NCI-H524 (cell line): Measurements from ENCODE around the gene FLNB.

ENCODE experiments used
- DNase-seq, 2 experiments: peaks; one replicate each; lab custom pipeline; 2025; lab: John Stamatoyannopoulos, UW

FLNB gene

DNA sequence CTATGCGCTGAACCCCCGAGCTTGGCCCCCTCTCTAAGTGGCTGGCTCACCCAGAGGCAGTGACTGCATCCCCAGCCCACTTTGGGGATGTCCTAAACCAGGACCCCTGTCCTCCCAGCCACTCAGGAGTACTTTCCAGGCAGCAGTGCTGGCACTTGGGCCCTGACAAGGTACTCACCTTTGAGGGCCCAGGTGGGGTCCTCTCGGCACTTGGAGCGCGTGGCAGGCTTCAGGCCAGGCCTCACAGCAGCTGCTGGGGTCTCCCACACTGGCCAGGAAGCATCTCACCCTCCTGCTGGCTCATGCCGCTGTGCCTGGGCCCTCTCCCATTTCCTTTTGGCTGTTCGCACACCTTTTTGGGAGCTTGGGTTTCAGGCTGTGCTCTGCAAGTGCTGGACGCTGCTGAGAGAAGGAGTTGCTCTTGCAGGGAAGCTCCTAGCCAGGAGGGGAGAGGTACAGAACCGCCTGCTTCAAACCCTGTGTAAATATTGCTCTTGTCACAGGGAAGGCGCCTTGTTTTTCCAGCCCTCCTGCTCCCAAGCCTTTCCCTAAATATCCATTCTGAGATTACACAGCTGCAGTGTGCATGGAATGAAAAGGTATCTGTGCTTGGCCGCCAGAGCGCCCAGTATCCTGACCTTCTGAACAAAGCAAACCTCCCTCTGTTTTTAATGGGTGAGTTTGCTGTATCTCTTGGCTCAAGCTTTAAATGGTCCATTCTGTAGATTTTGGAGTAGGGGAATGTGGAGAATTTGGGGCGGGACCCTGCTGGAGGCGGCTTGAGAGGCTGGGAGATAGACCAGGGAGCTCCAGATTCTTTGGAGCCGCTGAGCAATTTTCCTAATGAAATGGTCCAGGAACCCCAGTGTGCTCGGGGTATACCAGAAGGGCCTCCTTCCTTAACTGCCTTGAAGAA is 156.9 kb downstream of the FLNB start:
- no peak for DNase-seq

GRCh38 chr3:58167431-58168351 is 159.5 kb downstream of the FLNB start:
- DNase-seq: peak in 1 of 2 experiments; percentile 34

DNA sequence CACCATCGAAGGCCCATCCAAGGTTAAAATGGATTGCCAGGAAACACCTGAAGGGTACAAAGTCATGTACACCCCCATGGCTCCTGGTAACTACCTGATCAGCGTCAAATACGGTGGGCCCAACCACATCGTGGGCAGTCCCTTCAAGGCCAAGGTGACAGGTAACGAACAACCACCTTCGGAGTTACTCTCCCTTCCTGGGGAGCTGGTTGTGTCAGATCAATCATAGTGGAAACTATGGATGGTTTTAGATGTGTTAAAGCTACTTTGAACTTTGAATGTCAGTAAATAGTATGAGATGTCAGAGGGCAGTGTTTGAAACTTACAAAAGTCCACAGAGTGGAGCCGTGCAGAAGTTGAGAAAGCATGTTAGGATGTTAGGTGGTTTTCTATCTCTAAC is 160.3 kb downstream of the FLNB start:
- DNase-seq: no peak

GRCh38 chr3:58169371-58169770 is 161.1 kb downstream of the FLNB start:
- no peak for DNase-seq

- no peak for DNase-seq
Measured at GRCh38 chr3:58170376-58170775, 162.2 kb downstream of the FLNB start.

DNA sequence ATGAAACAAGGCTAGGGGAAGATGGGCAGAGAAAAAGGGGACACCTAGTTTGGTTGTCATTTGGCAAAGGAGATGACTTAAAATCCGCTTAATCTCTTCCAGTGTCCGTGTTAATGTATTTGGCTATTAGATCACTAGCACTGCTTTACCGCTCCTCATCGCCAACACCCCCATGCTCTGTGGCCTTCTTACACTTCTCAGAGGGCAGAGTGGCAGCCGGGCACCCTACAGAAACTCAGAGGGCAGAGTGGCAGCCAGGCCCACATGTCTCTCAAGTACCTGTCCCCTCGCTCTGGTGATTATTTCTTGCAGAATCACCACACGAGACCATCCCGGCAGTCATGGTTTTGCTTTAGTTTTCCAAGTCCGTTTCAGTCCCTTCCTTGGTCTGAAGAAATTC is 162.9 kb downstream of the FLNB start:
- no peak for DNase-seq

DNA sequence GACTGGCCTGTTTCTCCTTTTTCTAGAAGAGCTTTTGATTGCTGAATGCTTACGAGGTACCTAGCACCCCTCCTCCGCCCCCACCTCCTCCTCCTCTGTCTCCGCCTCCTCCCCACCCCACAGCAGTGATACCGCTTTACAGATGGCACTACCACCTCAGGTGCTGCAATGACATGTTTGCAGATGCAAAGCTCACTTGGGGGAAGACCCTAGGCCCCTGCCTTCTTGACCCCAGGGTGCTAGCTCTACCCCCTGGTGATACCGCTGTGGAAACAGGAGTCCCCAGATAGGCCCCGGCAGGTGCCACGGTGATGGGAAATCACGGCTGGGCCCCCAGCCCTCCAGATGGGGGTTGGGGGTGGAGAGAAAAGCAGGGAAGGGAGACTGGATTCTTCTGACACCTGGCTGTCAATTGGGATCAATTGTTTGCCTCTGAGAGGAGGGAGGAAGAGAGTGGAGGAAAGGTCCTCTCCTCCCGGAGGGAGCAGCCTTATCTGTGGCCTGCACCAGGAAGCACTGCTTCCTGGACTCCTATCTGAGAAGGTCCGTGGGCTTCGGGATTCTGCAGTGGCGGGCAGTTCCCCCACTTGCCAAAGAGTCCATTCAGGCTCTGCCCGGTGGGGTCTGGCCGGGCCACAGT is 164.9 kb downstream of the FLNB start:
- peak in 1 of 2 experiments; percentile 9 for DNase-seq

DNA sequence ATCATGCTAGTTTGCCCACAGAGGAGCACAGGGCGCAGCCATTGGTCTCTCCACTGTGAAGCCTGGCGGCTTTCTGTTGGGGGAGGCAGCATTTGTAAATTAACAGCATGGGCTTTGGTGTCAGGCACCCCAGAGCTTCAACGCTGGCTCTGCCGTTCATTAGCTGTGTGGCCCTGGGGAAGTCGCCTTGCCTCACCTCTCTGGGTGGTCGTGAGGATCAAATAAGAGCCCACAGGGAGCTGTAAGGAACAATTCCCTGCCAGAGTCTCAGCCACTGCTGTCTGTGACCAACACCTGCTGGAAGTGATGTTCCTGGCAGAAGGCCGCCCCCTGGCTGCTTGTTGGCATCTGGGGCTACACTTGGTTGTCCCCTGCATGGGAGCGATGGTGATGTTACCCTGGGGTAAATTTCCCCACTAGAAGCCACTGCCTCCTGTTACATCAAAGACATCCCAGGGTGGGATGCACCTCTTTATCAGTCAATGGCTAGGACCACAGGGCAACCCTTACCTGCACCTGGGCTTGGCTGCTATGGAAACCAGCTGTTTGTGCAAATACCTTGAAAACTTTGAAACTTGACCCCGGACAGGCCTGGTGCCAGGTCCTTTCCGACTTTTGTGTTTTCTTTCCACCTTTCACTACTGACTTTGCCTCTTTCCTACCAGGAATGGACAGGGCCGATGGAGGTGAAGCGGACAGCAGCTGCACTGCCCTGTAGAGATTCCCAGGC is 165.6 kb downstream of the FLNB start:
- peak in 1 of 2 experiments; percentile 73 for DNase-seq

DNA sequence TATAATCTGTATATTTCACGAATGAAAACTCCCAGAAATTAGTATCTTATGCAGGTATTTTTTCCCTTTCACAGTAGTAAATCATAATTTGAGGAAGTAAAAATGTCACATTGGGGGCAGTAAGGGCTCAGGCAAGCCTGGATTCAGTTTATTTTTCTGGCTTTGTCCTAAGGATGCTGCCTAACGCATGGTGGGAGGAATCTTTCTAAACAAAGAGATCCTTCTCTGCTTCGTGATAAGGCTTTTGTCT is 166.9 kb downstream of the FLNB start:
- DNase-seq: no peak

DNA sequence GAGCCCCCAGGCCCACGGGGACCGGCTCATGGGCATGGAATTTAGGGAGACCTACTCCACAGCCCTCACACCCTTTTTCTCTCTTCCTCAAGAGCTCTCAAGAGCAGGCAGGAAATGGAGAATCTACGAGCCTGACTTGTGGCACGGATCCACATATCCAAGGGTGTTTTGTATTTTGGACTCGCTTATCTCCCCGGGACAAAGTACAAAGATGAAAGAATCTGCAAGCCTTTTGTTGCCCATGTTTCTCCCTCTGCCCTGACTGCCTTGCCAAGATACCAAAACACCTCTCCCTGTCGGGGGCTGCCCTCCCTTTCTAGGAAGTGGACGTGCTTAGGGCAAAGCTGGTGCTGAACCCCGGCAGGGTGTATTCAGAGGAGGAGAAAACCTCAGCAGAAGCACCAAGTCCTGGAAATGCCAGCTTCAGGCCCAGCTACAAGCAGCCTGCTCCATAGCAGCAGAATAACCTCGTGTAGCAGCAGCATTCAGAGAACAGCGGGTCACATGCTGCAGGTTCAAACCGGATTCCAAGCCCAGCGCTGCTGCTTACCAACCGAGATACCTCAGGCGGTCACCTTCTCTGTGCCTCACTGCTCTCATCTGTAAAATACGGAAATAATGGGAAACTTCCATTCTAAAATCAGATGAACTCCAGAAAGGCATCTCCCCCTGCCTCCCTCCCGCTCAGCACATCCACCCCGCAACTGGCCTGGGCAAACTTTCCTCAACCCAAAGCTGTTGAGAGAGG is 167.4 kb downstream of the FLNB start:
- DNase-seq: no peak

DNA sequence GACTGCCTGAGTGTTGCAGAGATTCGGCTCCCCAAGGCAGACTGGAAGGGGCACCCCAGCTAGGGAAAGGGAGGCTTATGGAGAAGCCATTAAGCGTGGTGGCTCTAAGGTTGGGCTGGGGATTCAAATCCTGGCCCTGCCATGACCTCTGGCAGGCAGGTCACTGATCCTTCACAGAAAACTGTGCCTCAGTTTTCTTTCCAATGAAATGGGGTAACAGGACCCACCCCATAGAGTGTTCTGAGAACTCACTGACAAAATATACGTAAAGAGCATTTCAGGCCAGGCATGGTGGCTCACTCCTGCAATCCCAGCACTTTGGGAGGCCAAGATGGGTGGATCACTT is 167.9 kb downstream of the FLNB start:
- no peak for DNase-seq

DNA sequence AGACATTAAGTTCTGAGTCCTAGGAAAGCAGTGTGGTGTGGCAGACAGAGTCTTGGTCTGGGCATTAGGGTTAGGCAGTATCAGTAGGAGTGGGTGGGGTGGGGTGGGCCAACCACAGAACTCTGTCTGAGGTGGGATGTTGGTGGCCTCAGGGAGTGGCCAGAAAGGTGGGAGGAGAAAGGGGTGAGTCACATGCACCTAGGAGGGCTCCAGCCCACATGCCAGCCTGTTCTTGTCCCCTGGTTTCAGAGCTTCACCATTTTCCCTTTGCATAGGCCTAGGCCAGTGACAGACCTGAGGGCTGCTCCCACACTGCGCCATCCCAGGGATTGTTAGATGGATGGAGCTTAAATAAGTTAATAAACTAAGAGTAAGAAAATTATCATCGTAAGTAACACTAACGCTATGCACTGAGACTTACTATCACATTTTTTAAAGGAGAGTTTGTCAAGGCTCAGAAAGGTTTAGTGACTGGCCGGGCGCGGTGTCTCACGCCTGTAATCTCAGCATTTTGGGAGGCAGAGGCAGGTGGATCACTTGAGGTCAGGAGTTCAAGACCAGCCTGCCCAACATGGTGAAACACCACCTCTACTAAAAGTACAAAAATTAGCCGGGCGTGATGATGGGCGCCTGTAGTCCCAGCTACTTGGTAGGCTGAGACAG is 168.7 kb downstream of the FLNB start:
- DNase-seq: no peak

- DNase-seq: peak; percentile 47 to 78
Measured at GRCh38 chr3:58177747-58178527, 169.7 kb downstream of the FLNB start.

DNA sequence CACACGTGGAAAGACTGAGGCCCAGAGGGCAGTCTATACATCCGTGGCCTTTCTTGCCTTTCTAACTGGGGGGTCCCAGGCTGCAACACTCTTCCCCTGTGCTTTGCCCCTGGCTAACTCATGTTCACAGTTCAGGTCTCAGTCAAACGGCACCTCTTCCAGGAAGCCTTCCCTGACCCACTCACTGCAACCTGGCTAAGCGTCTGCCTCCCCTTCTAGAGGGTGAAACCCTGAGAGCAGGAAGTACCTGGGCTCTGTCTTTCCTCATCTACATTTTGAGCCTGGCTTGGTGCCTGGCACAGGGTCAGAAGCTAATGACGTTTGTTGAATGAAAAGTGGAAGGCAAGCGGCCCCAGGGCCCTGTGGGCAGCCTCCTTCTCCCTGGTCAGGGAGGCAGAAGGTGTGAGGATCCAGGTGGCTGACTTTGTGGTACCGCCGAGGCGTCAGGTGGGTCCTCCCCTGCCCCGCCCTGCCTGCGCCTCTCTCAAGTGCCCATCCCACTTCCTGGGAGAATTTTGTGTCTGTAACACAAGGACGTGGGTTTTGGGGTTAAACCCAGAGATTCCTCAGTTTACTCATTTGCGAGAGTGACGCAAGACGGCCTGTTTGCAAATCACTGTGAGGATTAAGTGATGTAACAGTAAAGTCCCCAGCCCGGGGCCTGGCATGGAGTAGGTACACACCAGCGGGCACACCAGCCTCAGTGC is 170.5 kb downstream of the FLNB start:
- DNase-seq: no peak

DNA sequence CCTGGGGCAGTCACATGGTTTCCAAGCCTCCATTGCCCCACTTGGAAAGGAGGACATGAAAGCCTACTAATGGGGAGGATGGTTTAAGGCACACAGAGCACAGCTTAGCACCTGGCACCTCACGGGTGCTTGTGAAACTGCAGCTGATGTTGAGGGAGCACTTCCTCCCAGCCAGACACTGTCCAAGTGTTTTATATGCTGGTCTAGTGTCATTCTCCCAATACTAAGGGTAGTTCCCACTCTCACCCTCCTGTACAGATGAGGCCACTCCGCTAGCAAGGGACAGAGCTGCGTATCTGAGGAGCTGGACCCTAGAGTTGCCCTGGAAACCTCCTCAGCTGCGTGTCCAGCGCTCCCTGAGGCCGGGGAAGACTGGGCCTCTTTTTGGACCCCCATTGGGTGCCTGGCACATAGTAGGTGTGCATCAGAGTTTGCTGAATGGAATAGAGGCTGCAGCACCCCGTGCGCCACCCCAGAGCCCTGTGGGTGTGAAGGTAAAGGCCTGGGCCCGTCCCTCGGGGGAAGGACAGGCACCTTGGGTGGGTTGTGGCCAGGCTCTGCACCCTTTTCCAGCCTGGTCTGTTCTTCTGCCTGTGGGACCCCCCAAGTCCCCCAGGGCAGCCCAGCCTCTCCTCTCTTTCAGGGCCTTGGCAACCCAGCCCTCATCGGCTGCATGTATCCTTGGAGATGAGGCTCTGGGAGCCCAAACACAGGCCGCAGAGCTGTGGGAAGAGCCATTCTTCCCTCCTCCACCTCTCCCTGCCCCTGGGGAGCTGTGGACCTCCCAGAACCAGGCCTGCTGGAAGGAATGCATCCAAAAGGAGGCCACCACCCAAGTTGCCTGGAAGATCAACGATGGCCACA is 171.2 kb downstream of the FLNB start:
- DNase-seq: no peak

DNA sequence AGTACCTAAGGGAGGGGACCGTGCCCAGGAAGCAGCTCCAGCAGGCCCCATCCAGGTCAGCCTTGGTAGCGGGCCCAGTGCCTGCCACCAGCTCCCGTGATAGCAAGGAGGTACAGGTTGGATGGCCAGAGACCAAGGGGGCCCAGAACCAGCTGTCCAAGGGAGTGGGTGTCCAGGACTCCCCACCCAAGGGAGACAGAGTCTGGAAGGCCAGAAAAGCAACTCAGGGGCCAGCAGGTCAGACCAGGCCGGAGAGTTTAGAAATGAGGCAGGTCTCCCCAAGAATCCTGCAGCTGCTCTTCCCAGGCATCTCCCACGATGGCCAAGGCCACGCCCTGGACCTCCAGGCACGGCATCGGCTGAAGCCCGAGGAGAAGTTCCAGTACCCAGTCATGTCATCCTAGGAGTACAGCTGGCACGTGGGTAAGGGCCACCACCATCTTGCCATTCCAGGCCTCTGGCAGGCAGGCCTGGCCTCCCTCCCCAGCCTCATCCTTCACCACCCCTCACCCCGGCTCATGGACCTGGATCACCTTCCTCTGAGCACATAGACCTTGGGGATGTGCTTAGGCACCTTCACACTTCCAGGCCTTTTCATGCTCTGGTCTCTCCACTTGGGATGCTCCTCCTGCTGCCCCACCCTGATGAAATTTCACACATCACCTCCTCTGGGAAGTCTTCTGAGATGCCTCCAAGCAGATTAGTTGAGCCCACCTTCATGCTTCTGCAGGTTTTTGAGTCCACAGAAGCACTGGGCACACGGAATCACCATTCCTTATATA is 172.1 kb downstream of the FLNB start:
- no peak for DNase-seq

GRCh38 chr3:58180940-58181587 is 172.8 kb downstream of the FLNB start:
- no peak for DNase-seq
